NCI-H2196 (cell line): ENCODE data around the gene EBF3.

Experiments
- DNase-seq: peaks from one replicate; lab custom pipeline; 2025; ENCODE audit not compliant: unreplicated experiment; lab: John Stamatoyannopoulos, UW

Gene EBF3

DNA sequence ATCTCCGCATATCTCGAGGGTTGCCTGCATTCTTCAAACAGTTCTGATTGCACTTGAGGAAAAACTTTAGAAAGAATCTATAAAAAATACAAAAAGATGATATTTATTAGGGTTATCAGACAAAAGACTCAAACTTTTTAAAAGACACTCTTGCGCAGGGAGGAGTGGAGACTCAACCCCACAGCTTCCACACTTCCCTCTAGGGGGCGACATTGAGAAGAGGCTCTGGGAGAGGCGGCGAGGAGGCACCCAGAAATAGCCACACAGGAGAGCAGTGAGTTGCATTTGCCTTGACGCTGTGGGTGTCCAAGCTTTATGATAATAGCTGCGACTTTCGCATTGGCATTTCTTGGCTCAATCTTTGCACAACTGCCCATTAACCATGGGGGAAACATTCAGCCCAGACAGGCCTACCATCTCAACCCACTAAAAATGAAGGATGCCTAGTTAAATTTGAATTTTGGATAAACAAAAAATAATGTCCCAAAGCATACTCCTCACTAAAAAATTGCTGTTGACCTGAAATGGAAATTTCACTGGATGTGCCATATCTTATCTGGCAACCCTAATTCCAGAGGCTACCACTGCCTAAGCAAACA lies 86.2 kb downstream of the EBF3 start:
- no peak for DNase-seq

DNA sequence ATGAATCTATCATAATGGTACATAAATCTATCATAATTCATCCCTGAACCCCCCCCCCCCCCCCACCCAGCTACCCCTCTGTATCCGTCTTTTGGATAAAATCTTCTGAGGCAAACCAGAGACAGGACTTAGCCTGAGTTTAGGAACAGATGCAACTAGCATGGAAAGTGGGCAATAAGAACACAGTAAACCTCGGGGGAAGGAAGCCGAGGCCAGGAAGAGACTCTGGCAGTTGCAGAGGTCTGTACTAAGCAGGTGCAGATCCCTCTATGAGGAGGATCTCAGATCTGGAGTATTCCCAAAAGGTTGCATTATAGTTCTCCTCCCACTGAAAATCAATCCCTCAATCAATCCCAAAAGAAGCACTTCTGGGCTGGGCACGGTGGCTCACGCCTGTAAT lies 87.2 kb downstream of the EBF3 start:
- no peak for DNase-seq

DNA sequence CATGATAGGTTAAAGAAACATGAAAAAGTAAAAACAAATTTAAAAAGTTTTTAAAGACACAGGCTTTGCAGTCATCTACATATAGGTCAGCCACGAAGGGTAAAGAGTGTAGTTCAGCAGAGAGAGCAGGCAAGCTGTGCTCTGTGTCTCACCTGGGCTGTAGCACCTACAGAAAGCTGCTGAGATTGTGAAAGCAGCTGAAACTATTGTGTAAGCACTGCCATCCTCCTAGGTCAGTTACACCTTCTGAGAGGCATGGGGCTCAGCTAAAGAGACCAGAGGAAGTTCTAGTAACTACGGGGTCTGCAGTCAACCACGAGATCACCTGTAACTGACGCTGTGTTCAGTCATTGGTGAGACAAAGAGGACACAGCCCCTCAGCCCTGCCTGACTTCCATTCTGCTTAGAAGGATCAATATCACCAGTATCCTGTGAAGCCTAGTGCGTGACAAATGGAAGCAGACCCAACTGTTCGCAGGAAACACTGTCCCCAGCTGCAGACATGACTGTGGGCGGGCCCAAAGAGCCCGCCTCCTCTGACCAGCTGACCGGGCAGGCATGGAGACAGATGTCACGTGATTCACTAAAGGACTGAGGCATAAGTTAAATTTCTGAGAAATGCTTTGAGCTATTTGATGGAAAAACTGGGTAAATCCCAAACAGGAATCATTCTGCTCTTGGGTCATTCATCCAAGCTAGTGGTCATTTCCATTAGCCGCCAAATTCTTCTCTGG lies 87.9 kb downstream of the EBF3 start:
- DNase-seq = no peak

DNA sequence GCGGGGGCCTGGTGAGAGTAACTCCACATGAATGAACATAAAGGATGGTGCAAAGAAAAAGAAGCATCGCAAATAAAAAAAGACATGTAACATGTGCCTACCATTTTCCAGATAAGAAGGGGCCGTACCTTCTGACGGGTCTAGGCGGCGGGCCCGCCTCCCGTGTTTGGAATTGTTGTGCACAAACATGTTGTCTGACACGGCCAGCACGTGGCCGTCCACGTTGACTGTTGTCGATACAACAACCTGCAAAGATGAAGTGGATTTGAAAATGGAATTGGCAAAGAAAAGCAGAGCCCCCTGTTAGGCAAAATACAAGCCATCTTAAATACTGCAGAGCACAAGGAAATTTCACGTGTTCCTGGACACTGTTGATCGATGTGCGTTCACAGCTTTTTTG lies 90.7 kb downstream of the EBF3 start:
- DNase-seq = no peak

DNA sequence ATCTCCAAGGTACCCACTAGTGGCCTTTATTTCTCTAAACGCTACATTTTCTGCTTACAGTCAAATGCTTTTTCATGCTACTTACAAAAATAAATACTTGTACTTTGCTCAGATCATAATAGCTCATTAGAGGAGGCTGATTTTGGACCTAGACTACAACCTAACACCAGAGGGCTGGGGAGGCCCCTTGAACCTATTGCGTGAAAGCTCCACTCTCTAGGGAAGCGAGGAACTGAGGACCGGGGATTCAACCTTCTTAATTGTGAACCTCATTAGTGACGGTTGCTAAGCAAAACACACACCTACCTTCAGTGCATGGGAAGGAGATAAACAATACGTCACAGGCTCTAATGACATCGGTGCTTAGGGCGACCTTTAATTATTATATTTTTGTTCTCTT lies 92.1 kb downstream of the EBF3 start:
- no peak for DNase-seq

DNA sequence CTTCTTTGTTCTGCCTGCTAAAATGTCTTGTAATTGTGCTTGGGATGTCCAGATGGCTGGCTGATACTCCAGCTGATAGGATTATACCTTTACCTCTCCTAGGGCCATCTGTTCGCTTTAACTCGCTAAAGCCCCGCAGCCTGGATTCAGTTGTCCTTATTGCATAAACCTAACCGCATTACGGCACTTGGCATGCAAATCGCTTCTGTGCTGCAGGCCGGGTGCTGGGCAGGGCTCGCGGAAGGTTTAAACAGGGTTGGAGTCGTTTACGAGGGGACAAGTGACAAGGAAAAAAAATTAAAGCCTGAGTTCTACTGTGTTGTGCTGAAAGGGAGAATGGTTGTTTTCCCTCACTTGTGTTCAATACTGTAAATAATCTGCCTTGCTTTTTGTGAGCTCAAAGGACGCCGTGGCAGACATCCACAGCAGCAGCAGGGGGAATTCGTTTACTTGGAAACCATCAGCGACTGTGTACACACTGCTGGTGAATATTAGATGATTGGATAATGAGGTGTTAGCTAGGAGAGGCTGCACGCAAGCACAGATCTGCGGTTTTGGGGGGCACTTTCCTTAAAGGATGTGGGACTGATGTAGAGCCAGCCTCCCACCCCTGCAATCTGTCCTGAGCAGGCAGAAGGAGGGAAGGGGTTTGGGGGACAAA lies 93.0 kb downstream of the EBF3 start:
- DNase-seq = no peak

DNA sequence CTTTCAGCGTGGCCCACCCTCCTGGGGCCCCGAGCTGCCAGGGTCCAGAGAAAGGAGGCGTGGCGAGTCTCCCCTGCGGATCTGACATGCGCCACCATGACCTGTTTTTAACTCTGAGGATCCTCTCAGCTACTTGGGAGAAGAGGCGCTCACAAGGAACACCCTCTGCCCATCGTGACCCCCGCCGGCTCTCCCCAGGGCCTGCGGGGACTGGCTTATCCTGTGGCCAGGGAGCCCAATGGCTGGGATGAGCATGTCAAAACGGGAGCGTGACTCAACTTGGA lies 93.7 kb downstream of the EBF3 start:
- no peak for DNase-seq

DNA sequence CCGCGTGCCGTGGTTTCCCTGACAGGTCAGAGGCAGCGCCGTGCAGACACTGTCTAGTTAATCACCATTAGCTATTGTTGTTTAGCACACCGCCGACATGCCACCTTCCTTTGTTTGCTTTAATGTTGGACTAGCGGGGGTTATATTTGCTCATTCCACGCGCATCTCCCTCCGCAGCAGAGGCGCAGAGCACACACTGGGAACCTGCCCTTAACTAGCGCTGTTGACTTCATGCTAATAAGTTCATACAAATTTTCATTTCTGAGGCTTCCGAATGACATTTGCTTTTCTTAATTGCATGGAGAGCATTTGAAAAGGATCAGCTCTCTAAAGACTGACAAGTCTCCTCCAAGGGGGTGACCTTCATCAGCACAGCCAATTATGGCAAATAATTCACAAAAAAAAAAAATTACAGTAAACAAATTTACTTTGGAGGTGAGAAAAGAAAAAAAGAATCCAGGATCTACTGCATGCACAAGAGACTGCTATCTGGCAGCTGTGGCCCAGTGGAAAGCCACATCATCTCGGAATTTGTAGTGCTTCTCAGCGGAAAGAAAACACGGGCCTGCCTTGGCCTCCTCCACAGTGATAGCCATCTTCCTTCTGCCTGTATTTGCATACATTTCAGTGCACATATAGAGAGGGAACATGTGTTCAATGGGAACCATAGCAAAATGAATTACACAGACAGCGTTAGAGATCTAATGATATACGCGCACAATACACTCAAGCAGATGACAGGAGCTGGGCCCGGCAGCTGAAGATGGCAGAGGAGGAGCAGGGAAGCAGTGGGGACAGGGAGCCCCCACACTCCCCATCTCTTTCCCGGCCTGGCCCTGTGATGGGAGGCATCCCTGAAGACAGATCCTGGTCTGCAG lies 94.2 kb downstream of the EBF3 start:
- DNase-seq = no peak

DNA sequence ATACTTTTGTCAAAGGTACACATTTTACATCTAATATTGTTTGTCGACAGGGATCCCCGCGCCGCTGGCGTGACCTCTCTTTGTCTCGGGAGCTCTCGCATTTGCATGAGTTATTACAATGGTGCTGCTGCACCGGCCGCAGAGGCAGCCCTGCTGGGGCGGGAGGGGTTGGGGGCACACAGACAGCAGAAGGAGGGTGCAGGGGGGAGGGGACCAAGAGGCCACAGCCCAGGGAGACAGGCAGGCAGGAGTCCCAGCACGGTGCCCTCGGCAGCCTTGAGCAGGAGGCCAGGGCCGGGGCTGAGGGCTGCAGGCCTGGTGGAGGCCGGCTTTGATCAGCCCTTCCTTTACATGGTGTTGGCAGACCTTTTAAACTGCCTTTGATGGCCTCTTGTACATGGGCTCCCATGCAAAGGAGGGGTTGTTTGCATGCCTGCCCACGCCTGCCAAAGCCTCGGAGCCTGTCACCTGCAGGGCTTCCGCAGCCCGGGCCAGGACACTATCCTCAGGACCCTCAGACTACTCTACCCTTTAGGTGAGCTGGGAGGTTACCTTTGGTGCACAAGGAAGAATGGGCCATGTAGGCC lies 95.5 kb downstream of the EBF3 start:
- no peak for DNase-seq

DNA sequence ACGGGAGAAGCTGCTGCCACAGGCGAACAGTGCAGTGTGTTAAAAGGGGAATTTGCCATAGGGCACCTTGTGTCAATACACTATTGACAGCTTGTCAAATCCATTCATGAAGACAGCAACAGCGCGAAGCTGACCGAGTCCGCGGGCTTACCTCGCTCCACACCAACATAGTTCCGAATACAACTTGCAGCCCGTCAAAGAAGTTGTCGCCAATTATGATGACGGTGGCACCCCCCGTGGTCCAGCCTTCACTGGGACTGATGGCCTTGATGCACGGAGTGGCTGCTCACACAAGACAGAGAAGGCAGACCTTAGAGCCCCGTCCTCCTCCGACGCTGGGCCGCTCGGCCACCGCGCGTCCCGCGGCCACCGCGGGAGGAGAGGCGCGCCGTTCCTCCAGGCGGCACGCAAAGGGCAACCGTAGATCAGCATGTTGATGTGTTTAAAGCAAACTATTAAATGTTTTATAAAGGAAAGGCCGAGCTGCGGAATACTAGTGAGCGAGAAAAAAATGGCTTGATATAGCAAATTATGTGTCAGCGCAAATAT lies 96.4 kb downstream of the EBF3 start:
- no peak for DNase-seq

DNA sequence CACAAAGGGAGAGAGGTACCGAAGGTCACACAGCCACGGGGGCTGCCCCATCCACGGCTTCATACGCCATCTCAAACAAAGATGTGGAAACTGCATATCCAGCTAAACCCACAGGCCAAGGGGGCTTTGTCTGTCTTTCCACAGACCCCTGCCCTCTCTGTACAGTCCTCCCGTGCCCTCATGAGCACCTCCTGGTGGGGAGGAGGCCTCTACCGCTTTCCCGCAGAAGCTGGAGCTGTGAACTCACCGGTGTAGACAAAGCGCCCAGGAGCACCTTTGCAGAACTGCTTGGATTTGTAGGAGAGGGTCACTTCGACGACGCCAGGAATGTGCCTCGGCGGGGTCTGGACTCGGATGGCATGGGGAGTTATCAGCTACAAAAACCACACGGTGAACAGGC lies 97.2 kb downstream of the EBF3 start:
- no peak for DNase-seq

DNA sequence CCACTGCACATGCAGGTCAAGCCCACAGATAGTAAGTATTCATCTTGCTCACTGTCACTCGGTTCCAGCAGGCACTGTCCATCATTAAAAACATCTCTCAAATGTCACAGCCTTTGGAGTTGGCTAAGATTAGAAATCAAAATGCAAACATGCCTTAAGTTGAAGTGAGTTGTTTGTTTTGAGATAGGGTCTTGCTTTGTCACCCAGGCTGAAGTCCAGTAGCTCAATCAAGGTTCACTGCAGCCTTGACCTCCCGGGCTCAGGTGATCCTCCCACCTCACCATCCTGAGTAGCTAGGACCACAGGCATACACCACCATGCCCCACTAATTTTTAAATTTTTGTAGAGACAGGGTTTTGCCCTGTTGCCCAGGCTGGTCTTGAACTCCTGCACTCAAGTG lies 98.1 kb downstream of the EBF3 start:
- DNase-seq = no peak

DNA sequence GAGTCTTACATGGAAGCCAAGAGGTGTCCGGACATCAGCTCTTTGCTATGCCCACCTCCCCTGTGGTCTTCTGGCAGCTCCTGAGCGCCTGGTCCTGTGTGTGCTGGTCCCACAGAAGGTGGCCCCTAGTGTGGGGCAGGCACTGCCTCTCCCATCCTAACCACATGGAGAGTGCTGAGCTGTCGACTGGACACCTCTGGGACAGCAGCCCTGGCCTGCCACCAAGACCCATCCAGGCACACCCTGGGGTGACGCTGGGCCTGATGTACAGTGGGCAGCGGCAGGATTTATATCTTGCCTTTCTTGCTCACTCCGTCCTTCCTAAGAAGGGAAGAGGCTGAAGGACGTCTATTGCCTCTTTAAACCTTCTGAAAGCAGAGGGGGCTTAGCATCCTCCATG lies 98.7 kb downstream of the EBF3 start:
- no peak for DNase-seq

DNA sequence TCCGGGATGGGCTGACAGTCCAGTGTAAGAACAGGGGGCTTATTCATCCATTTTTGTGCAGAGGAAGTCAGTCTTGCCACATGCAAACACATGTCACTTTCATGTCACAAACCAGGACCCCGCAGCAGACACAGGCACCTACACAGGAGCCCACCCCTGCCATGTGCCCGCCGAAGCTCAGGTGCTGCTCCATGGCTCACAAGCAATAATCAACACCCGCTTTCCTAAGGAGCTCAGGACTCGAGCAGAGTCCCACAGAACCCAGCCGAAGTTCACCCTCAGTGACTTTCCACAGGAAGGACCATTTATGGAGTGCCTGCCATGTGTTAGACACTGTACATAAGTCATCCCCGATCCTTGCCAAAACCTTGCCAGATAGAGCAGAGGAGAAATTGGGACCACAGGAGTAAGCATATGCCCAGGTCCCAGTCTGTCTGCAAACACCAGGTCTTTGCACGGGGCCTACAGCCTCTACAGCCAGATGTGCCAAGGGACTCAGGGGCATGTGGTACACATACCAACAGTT lies 99.4 kb downstream of the EBF3 start:
- no peak for DNase-seq

DNA sequence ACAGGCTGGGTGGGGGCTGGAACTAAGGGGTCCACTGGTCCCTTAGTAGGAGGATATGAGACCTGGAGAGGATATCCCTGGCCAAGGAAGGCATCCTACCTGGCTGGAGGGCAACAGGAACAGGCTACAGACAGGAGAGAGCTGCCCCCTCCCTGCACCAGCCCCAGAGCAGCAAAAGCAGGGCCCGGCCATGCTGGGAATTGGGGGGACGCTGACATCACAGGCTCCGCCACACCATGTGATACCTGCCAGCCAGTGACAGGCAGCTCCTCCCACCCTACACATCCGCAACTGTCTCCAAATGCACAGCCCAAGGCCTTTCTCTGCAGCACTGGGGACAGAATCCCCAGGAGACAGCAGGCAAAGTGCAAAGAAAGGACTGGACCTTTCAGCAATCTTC lies 100.0 kb downstream of the EBF3 start:
- no peak for DNase-seq

DNA sequence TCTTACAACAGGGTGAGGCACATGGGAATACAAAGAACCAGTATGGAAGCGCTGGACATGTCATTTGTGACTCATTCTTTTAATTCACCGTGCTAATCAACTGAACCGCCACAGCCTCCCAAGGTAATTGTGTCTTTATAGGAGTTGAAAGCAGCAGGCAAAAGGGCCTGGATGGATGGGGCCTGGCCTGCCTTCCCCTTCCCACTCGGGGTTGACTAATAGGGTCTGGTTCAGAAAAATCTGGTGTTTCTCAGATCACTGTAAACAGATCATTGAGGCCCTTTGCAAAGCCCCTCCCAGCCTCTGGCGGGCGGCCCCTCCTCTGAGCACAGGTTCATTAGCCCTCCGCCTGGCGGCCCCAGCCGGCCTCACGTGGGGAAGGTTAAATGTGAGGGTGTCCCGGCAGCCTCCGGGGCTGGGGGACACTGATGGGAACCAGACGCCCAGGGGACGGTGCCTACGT lies 100.8 kb downstream of the EBF3 start:
- no peak for DNase-seq

DNA sequence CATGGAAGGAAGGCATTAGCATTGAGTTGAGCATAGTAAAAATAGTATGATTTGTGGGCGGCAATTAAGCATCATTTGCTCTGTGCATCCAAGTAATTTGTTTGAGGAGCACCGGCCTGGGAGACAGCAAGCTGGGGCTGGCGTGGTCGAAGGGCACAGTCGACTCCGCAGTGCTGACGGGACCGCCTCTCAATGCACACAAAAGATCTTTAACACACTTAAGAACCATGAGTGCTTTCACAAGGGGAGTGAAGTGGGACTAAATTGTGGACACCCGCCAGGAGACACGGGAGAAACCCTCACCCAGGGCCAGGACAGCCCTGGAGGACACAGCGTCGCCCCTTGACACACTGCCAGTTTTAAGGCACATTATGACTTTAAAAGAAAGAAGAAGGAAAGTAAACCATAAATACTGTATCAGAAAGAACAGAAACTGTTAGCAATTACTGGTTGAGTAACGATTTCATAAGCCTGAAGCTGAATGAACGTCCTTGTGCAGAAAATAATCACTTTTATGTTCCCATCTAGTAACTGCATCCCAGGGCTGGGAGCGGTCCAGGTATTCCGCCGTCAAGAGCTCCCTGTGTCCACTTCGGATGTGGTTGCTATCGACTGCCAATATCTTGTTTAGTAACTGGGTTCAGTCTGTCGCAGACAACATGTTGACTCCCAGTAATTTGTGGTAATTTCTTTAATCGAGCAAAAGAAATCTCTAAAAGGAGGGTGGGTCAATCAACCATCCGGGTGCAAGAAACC lies 102.1 kb downstream of the EBF3 start:
- DNase-seq = no peak

DNA sequence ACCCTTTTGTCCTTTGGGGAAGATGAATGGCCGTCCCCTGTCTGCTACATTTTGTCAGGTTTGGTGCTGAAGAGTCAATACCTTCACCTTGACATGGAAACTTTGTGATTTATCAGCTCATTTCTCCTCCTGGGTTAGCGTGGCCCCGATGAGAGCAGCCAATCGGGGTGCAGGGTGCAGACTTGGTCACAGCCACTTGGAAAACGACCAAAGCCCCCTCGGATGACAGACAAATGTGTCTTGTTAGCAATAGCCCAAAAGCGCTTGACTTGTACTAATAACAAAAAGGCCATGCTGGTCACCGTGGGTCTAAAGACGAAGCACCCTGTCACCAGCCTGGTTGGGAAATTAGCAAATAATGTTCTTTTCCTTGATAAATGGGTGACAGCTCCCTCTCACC lies 103.7 kb downstream of the EBF3 start:
- no peak for DNase-seq

DNA sequence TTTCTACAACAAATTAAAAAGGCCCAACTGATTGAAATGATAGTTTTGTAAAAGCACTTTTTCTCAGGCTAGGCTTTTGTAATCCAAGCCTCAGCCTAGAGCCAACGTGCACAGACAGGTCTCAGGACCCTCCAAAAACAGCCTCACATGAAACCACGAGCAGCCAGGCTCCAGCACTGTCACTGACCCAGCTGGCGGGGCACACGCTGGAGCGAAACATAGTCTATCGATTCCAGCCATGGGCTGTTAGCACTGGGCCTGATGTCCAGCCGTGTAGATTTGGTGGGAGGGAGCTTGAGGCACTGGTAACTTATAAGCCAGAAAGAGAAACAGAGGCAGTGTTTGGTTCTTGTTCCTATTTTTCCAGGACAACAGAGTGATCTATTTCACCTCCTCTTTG lies 104.5 kb downstream of the EBF3 start:
- DNase-seq = no peak
